Natural killer cell (primary cell): ENCODE measurements around the gene PTPRT. TPM values are rescaled to one million over a fixed set of nuclear protein-coding genes. Genes with fewer than 3 reads are reported as not detected.

Experiments used
- ATAC-seq, 3 donors: fragments of 150-1000 bp in 2 of 3; fragments of 200-7000 bp in 1 of 3; cut with Tn5 transposase; 1 replicate in 1 of 3; 2 replicates in 2 of 3; pipeline ENCODE4 v1.10.0; 2021; ENCODE audit warnings: mild to moderate bottlenecking in 2 of 3, moderate library complexity in 2 of 3
- DNase-seq, 2 donors: peaks; one replicate each; pipeline versions ENCODE4 v3.0.0 to v3.0.0-alpha.2; 2013 to 2021; ENCODE audit warnings: mixed read lengths in 1 of 2
- H3K27ac ChIP-seq: one replicate; pipeline ENCODE4 v1.5.1; 2013; ENCODE audit warnings: mild to moderate bottlenecking, low read length
- H3K27me3 ChIP-seq: one replicate; pipeline ENCODE4 v1.6.1; 2013; ENCODE audit warnings: low read length; ENCODE audit not compliant: control insufficient read depth, insufficient read depth
- H3K36me3 ChIP-seq: one replicate; pipeline ENCODE4 v1.6.1; 2013; ENCODE audit warnings: low read length; ENCODE audit not compliant: control insufficient read depth, insufficient read depth
- H3K4me1 ChIP-seq: one replicate; pipeline ENCODE4 v1.6.1; 2013; ENCODE audit warnings: low read length; ENCODE audit not compliant: control insufficient read depth, insufficient read depth
- H3K4me3 ChIP-seq: one replicate; pipeline ENCODE4 v1.5.1; 2013; ENCODE audit warnings: low read length
- H3K9me3 ChIP-seq: one replicate; pipeline ENCODE4 v1.6.1; 2013; ENCODE audit warnings: low read length; ENCODE audit not compliant: control insufficient read depth, insufficient read depth
- H3K27ac Mint-ChIP-seq, 2 donors: one replicate each; pipeline ENCODE4 v1.8.0; 2022; ENCODE audit warnings: mild to moderate bottlenecking in 2 of 2, mixed read lengths in 2 of 2, moderate library complexity in 1 of 2
- H3K27me3 Mint-ChIP-seq, 2 donors: one replicate each; pipeline ENCODE4 v1.8.0; 2022; ENCODE audit warnings: low read depth in 2 of 2, mixed read lengths in 2 of 2
- H3K36me3 Mint-ChIP-seq: one replicate; pipeline ENCODE4 v1.8.0; 2022; ENCODE audit warnings: mixed read lengths
- H3K4me1 Mint-ChIP-seq, 2 donors: one replicate each; pipeline ENCODE4 v1.8.0; 2022; ENCODE audit warnings: mixed read lengths in 2 of 2
- H3K4me3 Mint-ChIP-seq: one replicate; pipeline ENCODE4 v1.8.0; 2022; ENCODE audit warnings: mild to moderate bottlenecking, moderate library complexity, mixed read lengths
- H3K9me3 Mint-ChIP-seq, 2 donors: one replicate each; pipeline ENCODE4 v1.8.0; 2022; ENCODE audit warnings: mixed read lengths in 2 of 2
- CTCF ChIP-seq: fragments of 200-600 bp; IDR thresholded peaks from one replicate; pipeline ENCODE4 v1.8.0; 2022; ENCODE audit warnings: antibody characterized with exemption
- WGBS: methylation state at CpG from one replicate; pipeline ENCODE4 v1.1.7; 2013; ENCODE audit warnings: missing lambda C conversion rate; ENCODE audit not compliant: insufficient coverage; 5-methylcytosine and 5-hydroxymethylcytosine counted together
- intact Hi-C: fragments of 100-400 bp; cut with micrococcal nuclease; formaldehyde crosslinking; loops from one replicate; pipeline ENCODE4 v1.14.2; 2022
- total RNA-seq, 4 donors: library from RNA; stranded (reverse); fragments of 120-200 nt in 1 of 4; gene quantifications; one replicate each; pipeline versions ENCODE4 v1.2.3 to v1.2.4, GENCODE V29; 2013 to 2022

Gene PTPRT
- total RNA-seq, 3 donors from 2014 or later (not counting 1 experiment from before 2014, with no cell fraction given): not detected

- H3K4me3 ChIP-seq: no peak overlapping the region
- H3K27ac Mint-ChIP-seq: no peak overlapping the region
- H3K36me3 Mint-ChIP-seq: no peaks in the 10 kb centered on the region
- H3K27ac ChIP-seq: no peak overlapping the region
- intact Hi-C loops: no loop called here
- H3K36me3 ChIP-seq: no peaks in the 10 kb centered on the region
- no peaks in the 10 kb centered on the region for H3K27me3 Mint-ChIP-seq
- peaks cover 0 to 6% of the 10 kb centered on the region in 2 donors for H3K4me1 Mint-ChIP-seq
- no peak for TF ChIP-seq CTCF
- no peaks in the 10 kb centered on the region for H3K4me1 ChIP-seq
- no peak for ATAC-seq
- DNase-seq: no peak
- no peaks in the 10 kb centered on the region for H3K9me3 ChIP-seq
- H3K4me3 Mint-ChIP-seq: no peak overlapping the region
- no peaks in the 10 kb centered on the region for H3K27me3 ChIP-seq
- H3K9me3 Mint-ChIP-seq: peaks cover 0 to 5% of the 10 kb centered on the region in 2 donors
- WGBS: 86% methylated on average over 6 of the region's 6 CpGs
These were observed 486.0 kb downstream of the PTPRT start for GRCh38 chr20:42703744-42704143.

- no peaks in the 10 kb centered on the region for H3K36me3 Mint-ChIP-seq
- DNase-seq (no peak), ATAC-seq (no peak)
- Histone ChIP-seq H3K36me3 (no peaks in the 10 kb centered on the region), H3K4me1 (no peaks in the 10 kb centered on the region), H3K4me3 (no peak overlapping the region), H3K9me3 (no peaks in the 10 kb centered on the region), H3K27ac (no peak overlapping the region), H3K27me3 (no peaks in the 10 kb centered on the region)
- intact Hi-C loops: no loop called here
- WGBS: 59% methylated on average over 4 of the region's 4 CpGs
- peaks cover 2 to 5% of the 10 kb centered on the region in 2 donors for H3K9me3 Mint-ChIP-seq
- no peak overlapping the region for H3K27ac Mint-ChIP-seq
- no peak for TF ChIP-seq CTCF
- H3K4me1 Mint-ChIP-seq: peaks cover 0 to 6% of the 10 kb centered on the region in 2 donors
- no peak overlapping the region for H3K4me3 Mint-ChIP-seq
- no peaks in the 10 kb centered on the region for H3K27me3 Mint-ChIP-seq
These were observed 487.8 kb downstream of the PTPRT start for GRCh38 chr20:42701948-42702347.

- no peaks in the 10 kb centered on the region for H3K27me3 Mint-ChIP-seq
- Histone ChIP-seq H3K9me3 (no peaks in the 10 kb centered on the region), H3K4me1 (no peaks in the 10 kb centered on the region), H3K4me3 (no peak overlapping the region), H3K27me3 (no peaks in the 10 kb centered on the region), H3K36me3 (no peaks in the 10 kb centered on the region), H3K27ac (no peak overlapping the region)
- H3K36me3 Mint-ChIP-seq: no peaks in the 10 kb centered on the region
- no peak for TF ChIP-seq CTCF
- intact Hi-C loops: no loop called here
- no peak overlapping the region for H3K27ac Mint-ChIP-seq
- peaks cover 0 to 6% of the 10 kb centered on the region in 2 donors for H3K4me1 Mint-ChIP-seq
- no peak overlapping the region for H3K4me3 Mint-ChIP-seq
- ATAC-seq (no peak), DNase-seq (no peak)
- peaks cover 4 to 5% of the 10 kb centered on the region in 2 donors for H3K9me3 Mint-ChIP-seq
- 89% methylated on average over 8 of the region's 8 CpGs for WGBS
These were observed 489.3 kb downstream of the PTPRT start for GRCh38 chr20:42700372-42700771.

- no peak overlapping the region for H3K27ac Mint-ChIP-seq
- H3K36me3 Mint-ChIP-seq: no peaks in the 10 kb centered on the region
- Histone ChIP-seq H3K9me3 (no peaks in the 10 kb centered on the region), H3K4me3 (no peak overlapping the region), H3K27me3 (no peaks in the 10 kb centered on the region), H3K27ac (no peak overlapping the region), H3K36me3 (no peaks in the 10 kb centered on the region), H3K4me1 (no peaks in the 10 kb centered on the region)
- no peaks in the 10 kb centered on the region for H3K27me3 Mint-ChIP-seq
- no peak for ATAC-seq
- no peak for DNase-seq
- intact Hi-C loops: no loop called here
- peaks cover 3 to 4% of the 10 kb centered on the region in 2 donors for H3K9me3 Mint-ChIP-seq
- TF ChIP-seq CTCF: no peak
- H3K4me1 Mint-ChIP-seq: peaks cover 0 to 6% of the 10 kb centered on the region in 2 donors
- 92% methylated on average over 2 of the region's 3 CpGs for WGBS
- no peak overlapping the region for H3K4me3 Mint-ChIP-seq
These were observed 491.7 kb downstream of the PTPRT start for GRCh38 chr20:42697962-42698361.
